HCT116 (cell line): Measurements from ENCODE around the gene LACRT. TPM values are rescaled to one million over a fixed set of nuclear protein-coding genes. Genes with fewer than 3 reads are reported as not detected.

ENCODE experiments used
- ATAC-seq: fragments of 200-7000 bp; cut with Tn5 transposase; 2 replicates; pipeline ENCODE4 v1.9.1; 2020; ENCODE audit warnings: mild to moderate bottlenecking, moderate library complexity
- BruUV-seq: library from RNA; stranded (reverse); fragments of 400-500 nt; replicated peaks from 2 replicates; lab custom pipeline; 2021; lab: Mats Ljungman, UMichigan
- CTCF ChIA-PET: fragments of 300-600 bp; sonication (Branson Sonifier 250); formaldehyde crosslinking; loops from one replicate; lab custom pipeline; 2021; ENCODE audit warnings: antibody characterized with exemption; lab: Charles Lee
- POLR2A ChIA-PET: fragments of 300-600, 350-600 bp; sonication (Branson Sonifier 250); formaldehyde crosslinking; loops from one replicate; lab custom pipeline; 2021; ENCODE audit warnings: antibody characterized with exemption; lab: Charles Lee
- RAD21 ChIA-PET, 2 experiments: fragments of 300-600 bp; sonication (Branson Sonifier 250); formaldehyde crosslinking; loops; one replicate each; lab custom pipeline; 2023; ENCODE audit warnings: low total read pairs in 2 of 2; ENCODE audit not compliant: uncharacterized antibody in 2 of 2, unreplicated experiment in 2 of 2, low non-redundant PET in 1 of 2; lab: Charles Lee
- DNase-seq: peaks from one replicate; pipeline ENCODE4 v3.0.0-alpha.2; 2010; ENCODE audit warnings: low read depth, low spot score
- H2AFZ ChIP-seq: fragments of 200-600 bp; shearing (Covaris generic), sonication (generic); 2 replicates; pipeline ENCODE4 v1.6.1; 2017; ENCODE audit warnings: low read depth, mixed run types, mixed read lengths, antibody characterized with exemption, low read length; ENCODE audit not compliant: poor library complexity, severe bottlenecking
- H3K27ac ChIP-seq: 2 replicates; pipeline ENCODE4 v1.5.1; 2012; ENCODE audit warnings: low read depth, low read length
- H3K27me3 ChIP-seq: fragments of 200-600 bp; sonication (generic); 2 replicates; pipeline ENCODE4 v1.6.1; 2016; ENCODE audit warnings: mixed run types, low read length, mixed read lengths; ENCODE audit not compliant: insufficient read depth
- H3K36me3 ChIP-seq, 2 experiments: fragments of 200-500 bp in 1 of 2; fragments of 200-600 bp in 1 of 2; sonication (Bioruptor generic) in 1 of 2; sonication (generic) in 1 of 2; 2 replicates each; pipeline versions ENCODE4 v1.5.1 to v1.6.1; 2014 to 2016; ENCODE audit warnings: low read length in 2 of 2, inconsistent platforms in 1 of 2, mixed read lengths in 1 of 2, mixed run types in 1 of 2; ENCODE audit not compliant: insufficient read depth in 2 of 2, control insufficient read depth in 1 of 2
- H3K4me1 ChIP-seq, 2 experiments: fragments of 200-600 bp in 1 of 2; sonication (generic) in 1 of 2; 2 replicates each; pipeline versions ENCODE4 v1.5.1 to v1.6.1; 2012 to 2017; ENCODE audit warnings: low read length in 2 of 2, inconsistent platforms in 1 of 2, mild to moderate bottlenecking in 1 of 2, mixed read lengths in 1 of 2, mixed run types in 1 of 2, moderate library complexity in 1 of 2; ENCODE audit not compliant: insufficient read depth in 2 of 2, control insufficient read depth in 1 of 2
- H3K4me2 ChIP-seq: fragments of 200-600 bp; sonication (generic); 2 replicates; pipeline ENCODE4 v1.6.1; 2017; ENCODE audit warnings: mixed run types, low read length, mixed read lengths
- H3K4me3 ChIP-seq, 2 experiments: fragments of 200-600 bp in 1 of 2; sonication (generic) in 1 of 2; replicated peaks in 1 of 2; 2 replicates each; pipeline ENCODE4 v1.5.1; 2011 to 2016; ENCODE audit warnings: low read length in 2 of 2, control low read depth in 1 of 2, low read depth in 1 of 2, mild to moderate bottlenecking in 1 of 2, mixed read lengths in 1 of 2, mixed run types in 1 of 2
- H3K79me2 ChIP-seq: fragments of 200-600 bp; sonication (generic); 2 replicates; pipeline ENCODE4 v1.6.1; 2017; ENCODE audit warnings: mild to moderate bottlenecking, mixed run types, low read length, moderate library complexity, mixed read lengths; ENCODE audit not compliant: insufficient read depth
- H3K9ac ChIP-seq: fragments of 200-600 bp; sonication (generic); 2 replicates; pipeline ENCODE4 v1.6.1; 2016; ENCODE audit warnings: low read length, mixed read lengths
- H3K9me2 ChIP-seq: fragments of 200-600 bp; sonication (generic), shearing (Covaris generic); 2 replicates; pipeline ENCODE4 v1.6.1; 2017; ENCODE audit warnings: mixed run types, mild to moderate bottlenecking, moderate library complexity; ENCODE audit not compliant: insufficient read depth
- H3K9me3 ChIP-seq, 2 experiments: fragments of 200-500 bp in 1 of 2; fragments of 200-600 bp in 1 of 2; sonication (Bioruptor generic) in 1 of 2; sonication (generic) in 1 of 2; 2 replicates each; pipeline ENCODE4 v1.6.1; 2014 to 2017; ENCODE audit warnings: low read length in 2 of 2, mixed read lengths in 2 of 2, inconsistent platforms in 1 of 2, low read depth in 1 of 2, mild to moderate bottlenecking in 1 of 2, mixed run types in 1 of 2, moderate library complexity in 1 of 2; ENCODE audit not compliant: control insufficient read depth in 1 of 2, insufficient read depth in 1 of 2
- H4K20me1 ChIP-seq: fragments of 200-600 bp; sonication (generic), shearing (Covaris generic); 2 replicates; pipeline ENCODE4 v1.6.1; 2017; ENCODE audit warnings: mixed run types, mild to moderate bottlenecking, moderate library complexity; ENCODE audit not compliant: insufficient read depth
- EGR1 ChIP-seq: IDR thresholded peaks from 2 replicates; pipeline ENCODE4 v1.6.1; 2012; ENCODE audit warnings: low read depth
- ELF1 ChIP-seq: IDR thresholded peaks from 2 replicates; pipeline ENCODE4 v1.6.1; 2012; ENCODE audit warnings: low read depth, borderline replicate concordance
- EZH2 ChIP-seq: fragments of 200-600 bp; sonication (generic); IDR thresholded peaks from 2 replicates; pipeline ENCODE4 v1.6.1; 2017; ENCODE audit warnings: antibody characterized with exemption, mixed run types
- JUND ChIP-seq: IDR thresholded peaks from 2 replicates; pipeline ENCODE4 v1.6.1; 2012
- POLR2A ChIP-seq: IDR thresholded peaks from 2 replicates; pipeline ENCODE4 v1.7.0; 2011; ENCODE audit warnings: borderline replicate concordance; ENCODE audit not compliant: insufficient read depth, insufficient read length; ENCODE audit errors: extremely low read depth
- SP1 ChIP-seq: IDR thresholded peaks from 2 replicates; pipeline ENCODE4 v1.6.1; 2012; ENCODE audit warnings: low read depth
- ZNF274 ChIP-seq: fragments of 200-500 bp; sonication (Bioruptor generic); IDR thresholded peaks from 2 replicates; pipeline ENCODE4 v1.6.1; 2014; ENCODE audit warnings: mild to moderate bottlenecking, low read depth, low read length, inconsistent platforms
- intact Hi-C: fragments of 100-400 bp; cut with micrococcal nuclease; formaldehyde crosslinking; loops from 2 replicates; pipeline ENCODE4 v1.10.0; 2022
- total RNA-seq: library from RNA; stranded (reverse); gene quantifications from one replicate; pipeline ENCODE4 v1.2.1, GENCODE V29; 2021; ENCODE audit not compliant: unreplicated experiment
- TF ChIP-seq, protein P1 (sequence below), 3 experiments: fragments of 200-600 bp in 1 of 3; sonication (generic) in 1 of 3; IDR thresholded peaks in 2 of 3; conservative IDR thresholded peaks in 1 of 3; 2 replicates each; pipeline ENCODE4 v1.5.1; 2012 to 2017; ENCODE audit warnings: low read depth in 2 of 3, low read length in 2 of 3, antibody characterized with exemption in 1 of 3, borderline replicate concordance in 1 of 3, control low read depth in 1 of 3, mild to moderate bottlenecking in 1 of 3, mixed read lengths in 1 of 3, mixed run types in 1 of 3, moderate library complexity in 1 of 3; ENCODE audit not compliant: insufficient read depth in 1 of 3

Gene LACRT
- total RNA-seq, 1 experiment from 2014 or later: not detected

DNA sequence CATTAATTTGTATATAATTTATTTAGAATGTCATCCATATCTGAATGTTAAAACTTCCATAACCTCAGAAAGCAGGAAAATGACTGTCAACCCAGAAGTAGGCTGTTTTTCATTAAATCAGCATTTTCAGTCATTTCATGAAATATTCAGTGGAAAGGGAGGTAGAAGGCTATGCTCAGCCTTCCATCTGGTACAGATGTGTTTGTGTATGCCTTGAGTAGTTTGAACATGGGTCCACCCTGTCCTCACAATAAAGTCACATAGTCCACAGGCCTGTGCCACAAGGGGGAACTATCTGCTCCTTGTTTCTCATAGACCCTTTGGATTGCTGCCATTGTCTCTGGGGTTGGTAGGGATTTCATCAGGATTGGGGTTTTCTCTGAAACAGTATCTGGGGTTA, 9.1 kb downstream of the LACRT start (continued):
- TF ChIP-seq, protein P1, sequence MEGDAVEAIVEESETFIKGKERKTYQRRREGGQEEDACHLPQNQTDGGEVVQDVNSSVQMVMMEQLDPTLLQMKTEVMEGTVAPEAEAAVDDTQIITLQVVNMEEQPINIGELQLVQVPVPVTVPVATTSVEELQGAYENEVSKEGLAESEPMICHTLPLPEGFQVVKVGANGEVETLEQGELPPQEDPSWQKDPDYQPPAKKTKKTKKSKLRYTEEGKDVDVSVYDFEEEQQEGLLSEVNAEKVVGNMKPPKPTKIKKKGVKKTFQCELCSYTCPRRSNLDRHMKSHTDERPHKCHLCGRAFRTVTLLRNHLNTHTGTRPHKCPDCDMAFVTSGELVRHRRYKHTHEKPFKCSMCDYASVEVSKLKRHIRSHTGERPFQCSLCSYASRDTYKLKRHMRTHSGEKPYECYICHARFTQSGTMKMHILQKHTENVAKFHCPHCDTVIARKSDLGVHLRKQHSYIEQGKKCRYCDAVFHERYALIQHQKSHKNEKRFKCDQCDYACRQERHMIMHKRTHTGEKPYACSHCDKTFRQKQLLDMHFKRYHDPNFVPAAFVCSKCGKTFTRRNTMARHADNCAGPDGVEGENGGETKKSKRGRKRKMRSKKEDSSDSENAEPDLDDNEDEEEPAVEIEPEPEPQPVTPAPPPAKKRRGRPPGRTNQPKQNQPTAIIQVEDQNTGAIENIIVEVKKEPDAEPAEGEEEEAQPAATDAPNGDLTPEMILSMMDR (IDR thresholded peaks at IDR 0.05 in 2 of 3, conservative IDR thresholded peaks at IDR 0.05 in 1 of 3; ENCODE audit: borderline replicate concordance in 1 of 3, insufficient read depth in 1 of 3, low read depth in 2 of 3, low read length in 2 of 3): no peak
- TF ChIP-seq SP1 (no peak), EZH2 (no peak), POLR2A (no peak), EGR1 (no peak)

DNA sequence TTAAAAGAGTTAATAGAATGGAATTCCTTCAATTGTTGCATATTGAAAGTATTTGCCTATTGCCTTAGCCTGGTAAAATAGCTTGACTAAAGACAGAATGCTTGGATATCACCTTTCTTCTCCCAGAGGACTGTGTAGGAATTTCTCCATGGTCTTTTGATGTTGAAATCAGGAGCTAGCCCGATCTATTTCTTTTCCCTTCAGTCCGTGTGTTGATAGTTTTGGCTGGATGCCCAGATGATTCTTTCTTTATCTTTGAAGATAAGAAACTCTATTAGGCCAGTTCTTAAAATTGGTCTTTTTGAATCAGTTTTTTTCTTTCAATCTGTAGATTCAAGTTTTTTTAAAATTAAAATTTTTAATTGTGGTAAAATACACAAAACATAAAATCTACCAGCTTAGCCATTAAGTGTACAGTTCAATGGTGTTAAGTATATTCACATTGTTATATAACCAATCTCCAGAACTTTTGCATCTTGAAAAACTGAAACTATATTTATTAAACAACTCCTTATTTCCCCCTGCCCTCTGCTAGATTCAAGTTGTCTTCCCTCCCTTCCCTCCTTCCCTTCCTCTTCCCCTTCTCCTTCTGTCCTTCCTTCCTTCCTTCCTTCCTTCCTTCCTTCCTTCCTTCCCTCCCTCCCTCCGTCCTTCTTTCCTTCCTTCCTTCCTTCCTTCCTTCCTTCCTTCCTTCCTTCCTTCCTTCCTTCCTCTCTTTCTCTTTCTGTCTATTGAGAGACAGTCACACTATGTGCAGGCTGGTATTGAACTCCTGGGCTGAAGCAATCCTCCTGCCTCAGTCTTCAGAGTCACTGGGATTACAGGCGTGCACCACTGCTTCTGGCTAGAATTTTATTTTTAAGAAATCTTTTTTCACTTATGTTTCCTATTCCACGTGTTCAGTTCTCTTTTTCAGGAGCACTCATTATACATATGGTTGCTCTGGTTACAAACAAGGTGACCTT, 10.1 kb downstream of the LACRT start:
- H3K9me3 ChIP-seq: peaks cover 0 to 3% of the 10 kb centered on the region in 2 experiments; a peak in 2 of 4 replicates
- intact Hi-C loops: no loop called here
- RAD21 ChIA-PET: no interaction called here
- H4K20me1 ChIP-seq: no peaks in the 10 kb centered on the region
- no peak for TF ChIP-seq JUND
- no peak for TF ChIP-seq ZNF274
- TF ChIP-seq, protein P1 (IDR thresholded peaks at IDR 0.05 in 2 of 3, conservative IDR thresholded peaks at IDR 0.05 in 1 of 3; ENCODE audit: borderline replicate concordance in 1 of 3, insufficient read depth in 1 of 3, low read depth in 2 of 3, low read length in 2 of 3): no peak
- TF ChIP-seq ELF1: no peak
- no peak for TF ChIP-seq EZH2
- TF ChIP-seq, all 23 proteins: peak for 0
- no peaks in the 10 kb centered on the region for H3K36me3 ChIP-seq
- no peak for DNase-seq
- H3K27me3 ChIP-seq: peaks cover 18% of the 10 kb centered on the region
- H3K4me3 ChIP-seq: no peak overlapping the region
- ChIA-PET POLR2A (no interaction called here), CTCF (interaction anchor here (0.7 kb wide), 1 partner anchor 34 kb away, joined by 3 read pairs; no protein-coding TSS in a partner anchor)
- ATAC-seq: no peak
- no peak overlapping the region for H3K27ac ChIP-seq
- no peaks in the 10 kb centered on the region for H3K79me2 ChIP-seq
- no peak overlapping the region for H2AFZ ChIP-seq
- H3K9ac ChIP-seq: no peak overlapping the region
- H3K4me1 ChIP-seq: no peaks in the 10 kb centered on the region
- no peak overlapping the region for H3K4me2 ChIP-seq
- no peaks in the 10 kb centered on the region for H3K9me2 ChIP-seq
- no TSS peak for BruUV-seq
